Tibial nerve (tissue), 4 donors: ENCODE results near the gene PLEKHA7.

Experiments
- EP300 ChIP-seq, 2 donors: sonication (generic); formaldehyde crosslinking; IDR thresholded peaks; one replicate each; pipeline ENCODE4 v1.6.1; 2017; ENCODE audit warnings: antibody characterized with exemption in 2 of 2, mild to moderate bottlenecking in 1 of 2
- POLR2A ChIP-seq, 2 donors: fragments of 450-650 bp; IDR thresholded peaks; one replicate each; pipeline ENCODE4 v1.6.1; 2017; ENCODE audit warnings: antibody characterized with exemption in 2 of 2, mild to moderate bottlenecking in 2 of 2, moderate library complexity in 2 of 2
- TF ChIP-seq, protein P1 (sequence below), 5 experiments: fragments of 200-600 bp in 3 of 5; fragments of 450-650 bp in 2 of 5; sonication (generic) in 3 of 5; IDR thresholded peaks; one replicate each; pipeline ENCODE4 v1.5.1; 2016 to 2019; ENCODE audit warnings: antibody characterized with exemption in 5 of 5, mild to moderate bottlenecking in 3 of 5, moderate library complexity in 2 of 5

DNA sequence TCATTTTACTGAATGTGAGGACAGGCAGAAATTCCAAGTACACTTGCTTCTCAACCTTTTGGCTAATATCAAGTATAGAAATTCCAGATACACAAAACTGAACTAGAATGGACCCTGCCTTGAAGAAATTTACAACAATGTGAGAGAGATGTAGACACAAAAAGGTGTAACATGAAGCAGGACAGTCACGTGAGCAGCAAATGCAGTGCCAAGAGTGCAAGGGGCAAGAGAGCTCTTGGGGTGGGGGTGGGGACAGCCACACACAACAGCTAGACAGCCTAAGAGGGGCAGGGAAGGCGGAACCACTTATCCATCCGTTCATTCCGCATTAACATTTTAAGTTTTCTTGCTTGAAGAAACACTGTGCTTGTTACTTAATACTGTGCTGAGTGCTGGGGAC, 28.9 kb downstream of the PLEKHA7 start:
- TF ChIP-seq, protein P1, sequence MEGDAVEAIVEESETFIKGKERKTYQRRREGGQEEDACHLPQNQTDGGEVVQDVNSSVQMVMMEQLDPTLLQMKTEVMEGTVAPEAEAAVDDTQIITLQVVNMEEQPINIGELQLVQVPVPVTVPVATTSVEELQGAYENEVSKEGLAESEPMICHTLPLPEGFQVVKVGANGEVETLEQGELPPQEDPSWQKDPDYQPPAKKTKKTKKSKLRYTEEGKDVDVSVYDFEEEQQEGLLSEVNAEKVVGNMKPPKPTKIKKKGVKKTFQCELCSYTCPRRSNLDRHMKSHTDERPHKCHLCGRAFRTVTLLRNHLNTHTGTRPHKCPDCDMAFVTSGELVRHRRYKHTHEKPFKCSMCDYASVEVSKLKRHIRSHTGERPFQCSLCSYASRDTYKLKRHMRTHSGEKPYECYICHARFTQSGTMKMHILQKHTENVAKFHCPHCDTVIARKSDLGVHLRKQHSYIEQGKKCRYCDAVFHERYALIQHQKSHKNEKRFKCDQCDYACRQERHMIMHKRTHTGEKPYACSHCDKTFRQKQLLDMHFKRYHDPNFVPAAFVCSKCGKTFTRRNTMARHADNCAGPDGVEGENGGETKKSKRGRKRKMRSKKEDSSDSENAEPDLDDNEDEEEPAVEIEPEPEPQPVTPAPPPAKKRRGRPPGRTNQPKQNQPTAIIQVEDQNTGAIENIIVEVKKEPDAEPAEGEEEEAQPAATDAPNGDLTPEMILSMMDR (IDR thresholded peaks at IDR 0.05), result no peak
- TF ChIP-seq POLR2A (IDR thresholded peaks at IDR 0.05), result no peak
- TF ChIP-seq EP300 (IDR thresholded peaks at IDR 0.05), result no peak
